Measurements from ENCODE around the gene BST1. TPM values are rescaled to one million over a fixed set of nuclear protein-coding genes. Genes with fewer than 3 reads are reported as not detected.

BST1 gene
- total RNA-seq, 5 donors from 2014 or later (not counting 1 experiment from before 2014, with no cell fraction given): 0.28 to 0.55 (median 0.46) TPM; not detected in 1

GRCh38 chr4:15740764-15741404, 38.0 kb downstream of the BST1 start:
- H3K27ac ChIP-seq (ENCODE audit: low read length): no peak overlapping the region
- no peaks in the 10 kb centered on the region for H3K36me3 ChIP-seq (ENCODE audit: control insufficient read depth in 2 of 2, extremely low read depth in 1 of 2, insufficient read depth in 1 of 2, low read length in 1 of 2)
- no peak for DNase-seq
- ATAC-seq (replicated peaks in 1 of 4): no peak
- Mint-ChIP-seq H3K4me1 (peaks cover 6 to 27% (median 11%) of the 10 kb centered on the region in 3 donors), H3K27ac (no peak overlapping the region), H3K4me3 (no peak overlapping the region), H3K27me3 (no peaks in the 10 kb centered on the region), H3K9me3 (peaks cover under 1 to 19% (median 11%) of the 10 kb centered on the region in 3 donors), H3K36me3 (peaks cover 10% of the 10 kb centered on the region)
- ChIA-PET CTCF (interaction anchor here (0.6 to 1.4 kb wide), 2 partner anchors 65 to 523 kb away, joined by 3 to 4 read pairs; no protein-coding TSS in a partner anchor), POLR2A (interaction anchor here in 1 of 2 donors (0.6 kb wide), 1 partner anchor 95 kb away, joined by 3 read pairs; no protein-coding TSS in a partner anchor)
- no peak overlapping the region for H3K4me3 ChIP-seq (ENCODE audit: control insufficient read depth in 1 of 2, extremely low read depth in 1 of 2, low read length in 1 of 2)
- WGBS (ENCODE audit: insufficient coverage): 96% methylated on average over 3 of the region's 11 CpGs
- no peaks in the 10 kb centered on the region for H3K27me3 ChIP-seq (replicated peaks in 1 of 2; ENCODE audit: control insufficient read depth in 2 of 2, extremely low read depth in 1 of 2, insufficient read depth in 2 of 2, low read length in 1 of 2)
- H3K9me3 ChIP-seq: peaks cover 2% of the 10 kb centered on the region
- H3K4me1 ChIP-seq (ENCODE audit: control insufficient read depth in 1 of 2, extremely low read depth in 1 of 2, insufficient read depth in 2 of 2, low read length in 2 of 2): peaks cover 0 to 3% of the 10 kb centered on the region in 2 experiments

- Mint-ChIP-seq H3K27ac (no peak overlapping the region), H3K4me1 (peaks cover 5 to 22% (median 8%) of the 10 kb centered on the region in 3 donors), H3K9me3 (peaks cover 6 to 23% (median 15%) of the 10 kb centered on the region in 3 donors), H3K27me3 (no peaks in the 10 kb centered on the region), H3K36me3 (peaks cover 10% of the 10 kb centered on the region), H3K4me3 (no peak overlapping the region)
- Histone ChIP-seq H3K4me3 (ENCODE audit: control insufficient read depth in 1 of 2, extremely low read depth in 1 of 2, low read length in 1 of 2) (no peak overlapping the region), H3K4me1 (ENCODE audit: control insufficient read depth in 1 of 2, extremely low read depth in 1 of 2, insufficient read depth in 2 of 2, low read length in 2 of 2) (peaks cover 0 to 3% of the 10 kb centered on the region in 2 experiments), H3K27me3 (replicated peaks in 1 of 2; ENCODE audit: control insufficient read depth in 2 of 2, extremely low read depth in 1 of 2, insufficient read depth in 2 of 2, low read length in 1 of 2) (no peaks in the 10 kb centered on the region), H3K9me3 (peaks cover 2% of the 10 kb centered on the region), H3K27ac (ENCODE audit: low read length) (no peak overlapping the region), H3K36me3 (ENCODE audit: control insufficient read depth in 2 of 2, extremely low read depth in 1 of 2, insufficient read depth in 1 of 2, low read length in 1 of 2) (no peaks in the 10 kb centered on the region)
- ChIA-PET POLR2A (no interaction called here), CTCF (no interaction called here)
- ATAC-seq (replicated peaks in 1 of 4) (no peak), DNase-seq (no peak)
- WGBS (ENCODE audit: insufficient coverage): 60% methylated on average over 1 of the region's 1 CpG
Observed at GRCh38 chr4:15742083-15742582, 39.3 kb downstream of the BST1 start.

GRCh38 chr4:15742637-15743036, 39.8 kb downstream of the BST1 start:
- Mint-ChIP-seq H3K4me3 (no peak overlapping the region), H3K36me3 (peaks cover 10% of the 10 kb centered on the region), H3K27ac (no peak overlapping the region), H3K9me3 (peaks cover 6 to 23% (median 15%) of the 10 kb centered on the region in 3 donors), H3K4me1 (peaks cover 0 to 17% (median 3%) of the 10 kb centered on the region in 3 donors), H3K27me3 (no peaks in the 10 kb centered on the region)
- CTCF ChIA-PET: interaction anchor here in 1 of 2 donors (0.6 kb wide), 1 partner anchor 24 kb away, joined by 3 read pairs; no protein-coding TSS in a partner anchor
- Histone ChIP-seq H3K9me3 (peaks cover 2% of the 10 kb centered on the region), H3K36me3 (ENCODE audit: control insufficient read depth in 2 of 2, extremely low read depth in 1 of 2, insufficient read depth in 1 of 2, low read length in 1 of 2) (no peaks in the 10 kb centered on the region), H3K4me3 (ENCODE audit: control insufficient read depth in 1 of 2, extremely low read depth in 1 of 2, low read length in 1 of 2) (no peak overlapping the region), H3K27ac (ENCODE audit: low read length) (no peak overlapping the region), H3K4me1 (ENCODE audit: control insufficient read depth in 1 of 2, extremely low read depth in 1 of 2, insufficient read depth in 2 of 2, low read length in 2 of 2) (no peaks in the 10 kb centered on the region), H3K27me3 (replicated peaks in 1 of 2; ENCODE audit: control insufficient read depth in 2 of 2, extremely low read depth in 1 of 2, insufficient read depth in 2 of 2, low read length in 1 of 2) (no peaks in the 10 kb centered on the region)
- no peak for ATAC-seq (replicated peaks in 1 of 4)
- no peak for DNase-seq
- WGBS (ENCODE audit: insufficient coverage): 20% methylated on average over 1 of the region's 1 CpG
- POLR2A ChIA-PET: no interaction called here

- H3K27me3 ChIP-seq (replicated peaks in 1 of 2; ENCODE audit: control insufficient read depth in 2 of 2, extremely low read depth in 1 of 2, insufficient read depth in 2 of 2, low read length in 1 of 2): no peaks in the 10 kb centered on the region
- H3K9me3 ChIP-seq: peaks cover 2% of the 10 kb centered on the region
- no peak overlapping the region for H3K27ac Mint-ChIP-seq
- 38% methylated on average over 2 of the region's 5 CpGs for WGBS (ENCODE audit: insufficient coverage)
- H3K27me3 Mint-ChIP-seq: no peaks in the 10 kb centered on the region
- POLR2A ChIA-PET: no interaction called here
- H3K36me3 Mint-ChIP-seq: peaks cover 10% of the 10 kb centered on the region
- no peaks in the 10 kb centered on the region for H3K4me1 ChIP-seq (ENCODE audit: control insufficient read depth in 1 of 2, extremely low read depth in 1 of 2, insufficient read depth in 2 of 2, low read length in 2 of 2)
- H3K9me3 Mint-ChIP-seq: peaks cover 6 to 23% (median 15%) of the 10 kb centered on the region in 3 donors
- ATAC-seq (replicated peaks in 1 of 4) (no peak), DNase-seq (no peak)
- peaks cover 0 to 14% (median 0%) of the 10 kb centered on the region in 3 donors for H3K4me1 Mint-ChIP-seq
- no peak overlapping the region for H3K27ac ChIP-seq (ENCODE audit: low read length)
- H3K4me3 ChIP-seq (ENCODE audit: control insufficient read depth in 1 of 2, extremely low read depth in 1 of 2, low read length in 1 of 2): no peak overlapping the region
- CTCF ChIA-PET: interaction anchor here (1.1 to 1.3 kb wide), 3 partner anchors 10 to 62 kb away, joined by 3 read pairs; no protein-coding TSS in a partner anchor
- no peak overlapping the region for H3K4me3 Mint-ChIP-seq
- H3K36me3 ChIP-seq (ENCODE audit: control insufficient read depth in 2 of 2, extremely low read depth in 1 of 2, insufficient read depth in 1 of 2, low read length in 1 of 2): no peaks in the 10 kb centered on the region
Observed at GRCh38 chr4:15744016-15744545, 41.2 kb downstream of the BST1 start.

GRCh38 chr4:15746110-15746509, 43.2 kb downstream of the BST1 start:
- WGBS (ENCODE audit: insufficient coverage): no CpG with 5 or more reads among the region's 1 CpG
- H3K4me1 ChIP-seq (ENCODE audit: control insufficient read depth in 1 of 2, extremely low read depth in 1 of 2, insufficient read depth in 2 of 2, low read length in 2 of 2): no peaks in the 10 kb centered on the region
- Mint-ChIP-seq H3K36me3 (peaks cover 8% of the 10 kb centered on the region), H3K4me1 (peaks cover 0 to 10% (median 0%) of the 10 kb centered on the region in 3 donors), H3K27me3 (no peaks in the 10 kb centered on the region), H3K27ac (no peak overlapping the region), H3K9me3 (peaks cover 6 to 20% (median 12%) of the 10 kb centered on the region in 3 donors), H3K4me3 (no peak overlapping the region)
- ChIA-PET POLR2A (no interaction called here), CTCF (no interaction called here)
- no peaks in the 10 kb centered on the region for H3K36me3 ChIP-seq (ENCODE audit: control insufficient read depth in 2 of 2, extremely low read depth in 1 of 2, insufficient read depth in 1 of 2, low read length in 1 of 2)
- H3K27ac ChIP-seq (ENCODE audit: low read length): no peak overlapping the region
- no peak for DNase-seq
- peaks cover 2% of the 10 kb centered on the region for H3K9me3 ChIP-seq
- no peaks in the 10 kb centered on the region for H3K27me3 ChIP-seq (replicated peaks in 1 of 2; ENCODE audit: control insufficient read depth in 2 of 2, extremely low read depth in 1 of 2, insufficient read depth in 2 of 2, low read length in 1 of 2)
- H3K4me3 ChIP-seq (ENCODE audit: control insufficient read depth in 1 of 2, extremely low read depth in 1 of 2, low read length in 1 of 2): no peak overlapping the region
- no peak for ATAC-seq (replicated peaks in 1 of 4)

GRCh38 chr4:15749001-15749400, 46.1 kb downstream of the BST1 start:
- H3K9me3 Mint-ChIP-seq: peaks cover 4 to 6% (median 4%) of the 10 kb centered on the region in 3 donors
- POLR2A ChIA-PET: no interaction called here
- ATAC-seq (replicated peaks in 1 of 4) (no peak), DNase-seq (no peak)
- Histone ChIP-seq H3K9me3 (no peaks in the 10 kb centered on the region), H3K27me3 (replicated peaks in 1 of 2; ENCODE audit: control insufficient read depth in 2 of 2, extremely low read depth in 1 of 2, insufficient read depth in 2 of 2, low read length in 1 of 2) (no peaks in the 10 kb centered on the region), H3K4me3 (ENCODE audit: control insufficient read depth in 1 of 2, extremely low read depth in 1 of 2, low read length in 1 of 2) (no peak overlapping the region), H3K4me1 (ENCODE audit: control insufficient read depth in 1 of 2, extremely low read depth in 1 of 2, insufficient read depth in 2 of 2, low read length in 2 of 2) (peaks cover 8 to 10% of the 10 kb centered on the region in 2 experiments), H3K27ac (ENCODE audit: low read length) (no peak overlapping the region), H3K36me3 (ENCODE audit: control insufficient read depth in 2 of 2, extremely low read depth in 1 of 2, insufficient read depth in 1 of 2, low read length in 1 of 2) (no peaks in the 10 kb centered on the region)
- H3K36me3 Mint-ChIP-seq: no peaks in the 10 kb centered on the region
- no peak overlapping the region for H3K27ac Mint-ChIP-seq
- CTCF ChIA-PET: interaction anchor here in 1 of 2 donors (0.7 to 1.0 kb wide), 2 partner anchors 43 to 56 kb away, joined by 3 to 4 read pairs; no protein-coding TSS in a partner anchor
- WGBS (ENCODE audit: insufficient coverage): 92% methylated on average over 2 of the region's 6 CpGs
- peaks cover 8 to 11% (median 10%) of the 10 kb centered on the region in 3 donors for H3K4me1 Mint-ChIP-seq
- no peak overlapping the region for H3K4me3 Mint-ChIP-seq
- no peaks in the 10 kb centered on the region for H3K27me3 Mint-ChIP-seq

Measured in T-cell (primary cell).